Measurements from ENCODE around the gene TTLL13.

DNA sequence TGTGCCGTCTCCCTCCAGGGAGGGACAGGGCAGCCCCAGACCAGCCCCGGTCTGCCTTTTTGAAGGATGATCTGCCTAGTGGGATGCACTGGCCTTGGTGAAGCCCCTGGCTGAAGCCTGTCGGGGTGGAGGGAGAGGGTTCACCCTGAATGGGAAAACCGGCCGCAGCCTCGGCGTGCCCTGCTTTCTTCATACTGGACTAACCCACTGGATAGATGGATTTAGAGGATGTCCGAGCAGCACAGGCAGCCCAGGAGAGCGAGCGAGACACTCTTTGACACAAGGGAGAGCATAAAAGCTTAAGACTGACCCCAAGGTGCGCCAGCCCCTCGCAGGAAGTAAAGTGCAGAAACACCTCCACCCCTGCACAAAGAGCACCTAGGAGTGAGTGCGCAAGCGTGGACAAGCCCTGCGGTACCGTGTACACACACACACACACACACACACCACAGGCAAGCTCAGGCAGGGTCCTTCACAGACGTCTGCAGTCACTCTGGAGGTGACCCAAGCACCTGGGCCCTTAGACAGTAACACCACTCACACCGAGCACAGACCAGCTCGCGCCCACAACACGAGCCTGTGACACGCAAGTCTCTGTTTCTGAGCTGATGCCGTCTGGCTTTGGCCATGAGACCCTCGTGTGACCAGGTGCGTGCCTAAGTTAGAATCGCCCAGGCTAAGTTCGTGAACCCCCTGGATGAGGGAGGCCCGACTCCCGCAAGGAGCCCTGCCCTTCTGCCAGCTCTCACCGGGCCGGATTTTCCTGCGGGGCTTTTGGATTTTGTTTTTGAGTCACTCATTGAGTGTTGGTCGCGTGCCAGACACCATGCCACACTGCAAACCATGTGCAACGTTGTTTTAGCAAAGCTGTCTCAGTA, 36.9 kb upstream of the TTLL13 start:
- TF ChIP-seq CTCF (IDR thresholded peaks at IDR 0.05; ENCODE audit: low read depth, low read length), result no peak
- TF ChIP-seq EZH2phosphoT487 (IDR thresholded peaks at IDR 0.05; ENCODE audit: low read depth), result no peak

All from OCI-LY3 (cell line).